ENCODE data around the gene LCP1. TPM values are rescaled to one million over a fixed set of nuclear protein-coding genes. Genes with fewer than 3 reads are reported as not detected.

The LCP1 gene
- total RNA-seq, 1 donor from 2014 or later: 0.53 TPM

DNA sequence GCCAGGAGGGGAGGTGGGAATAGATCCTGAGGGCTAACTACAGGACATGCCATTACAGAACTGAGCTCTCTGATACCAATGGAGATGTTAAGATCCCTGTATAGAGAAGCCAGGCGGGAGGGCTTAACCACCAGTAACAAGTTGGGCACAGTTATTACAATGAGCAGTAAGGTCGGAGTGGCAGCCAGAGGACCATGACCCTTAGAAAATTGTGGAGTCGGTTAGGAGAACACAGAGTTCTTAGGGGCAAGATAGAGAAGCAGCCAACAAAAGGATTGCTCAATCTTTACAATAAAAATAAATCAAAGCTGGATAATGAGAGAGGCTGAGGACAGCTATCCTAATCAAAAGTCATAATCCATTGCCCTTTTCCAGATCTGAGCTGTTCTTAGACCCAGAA lies 87.5 kb downstream of the LCP1 start:
- TF ChIP-seq CTCF (IDR thresholded peaks at IDR 0.05; ENCODE audit: insufficient read depth, low read length, severe bottlenecking): no peak
- Histone ChIP-seq H3K36me3 (ENCODE audit: control insufficient read depth, insufficient read depth, low read length) (no peaks in the 10 kb centered on the region), H3K4me3 (ENCODE audit: low read depth, low read length) (no peak overlapping the region), H3K27me3 (ENCODE audit: control insufficient read depth, insufficient read depth, low read length) (no peaks in the 10 kb centered on the region)
- FAIRE-seq (no peak), DNase-seq (ENCODE audit: low read depth) (no peak)

GRCh38 chr13:46088821-46089562 lies 93.0 kb downstream of the LCP1 start:
- no peak for TF ChIP-seq CTCF (IDR thresholded peaks at IDR 0.05; ENCODE audit: insufficient read depth, low read length, severe bottlenecking)
- DNase-seq (ENCODE audit: low read depth) (no peak), FAIRE-seq (no peak)
- Histone ChIP-seq H3K27me3 (ENCODE audit: control insufficient read depth, insufficient read depth, low read length) (no peaks in the 10 kb centered on the region), H3K36me3 (ENCODE audit: control insufficient read depth, insufficient read depth, low read length) (no peaks in the 10 kb centered on the region), H3K4me3 (ENCODE audit: low read depth, low read length) (no peak overlapping the region)

GRCh38 chr13:46087481-46087880 lies 94.5 kb downstream of the LCP1 start:
- no peaks in the 10 kb centered on the region for H3K27me3 ChIP-seq (ENCODE audit: control insufficient read depth, insufficient read depth, low read length)
- TF ChIP-seq CTCF (IDR thresholded peaks at IDR 0.05; ENCODE audit: insufficient read depth, low read length, severe bottlenecking): no peak
- H3K4me3 ChIP-seq (ENCODE audit: low read depth, low read length): no peak overlapping the region
- H3K36me3 ChIP-seq (ENCODE audit: control insufficient read depth, insufficient read depth, low read length): no peaks in the 10 kb centered on the region
- DNase-seq (ENCODE audit: low read depth): no peak
- no peak for FAIRE-seq

GRCh38 chr13:46086985-46087384 lies 95.0 kb downstream of the LCP1 start:
- no peaks in the 10 kb centered on the region for H3K27me3 ChIP-seq (ENCODE audit: control insufficient read depth, insufficient read depth, low read length)
- DNase-seq (ENCODE audit: low read depth) (no peak), FAIRE-seq (no peak)
- no peak overlapping the region for H3K4me3 ChIP-seq (ENCODE audit: low read depth, low read length)
- no peaks in the 10 kb centered on the region for H3K36me3 ChIP-seq (ENCODE audit: control insufficient read depth, insufficient read depth, low read length)
- no peak for TF ChIP-seq CTCF (IDR thresholded peaks at IDR 0.05; ENCODE audit: insufficient read depth, low read length, severe bottlenecking)

GRCh38 chr13:46086421-46086922 lies 95.5 kb downstream of the LCP1 start:
- no peak for TF ChIP-seq CTCF (IDR thresholded peaks at IDR 0.05; ENCODE audit: insufficient read depth, low read length, severe bottlenecking)
- DNase-seq (ENCODE audit: low read depth) (no peak), FAIRE-seq (no peak)
- H3K4me3 ChIP-seq (ENCODE audit: low read depth, low read length): no peak overlapping the region
- no peaks in the 10 kb centered on the region for H3K36me3 ChIP-seq (ENCODE audit: control insufficient read depth, insufficient read depth, low read length)
- no peaks in the 10 kb centered on the region for H3K27me3 ChIP-seq (ENCODE audit: control insufficient read depth, insufficient read depth, low read length)

- FAIRE-seq: no peak
- Histone ChIP-seq H3K36me3 (ENCODE audit: control insufficient read depth, insufficient read depth, low read length) (no peaks in the 10 kb centered on the region), H3K27me3 (ENCODE audit: control insufficient read depth, insufficient read depth, low read length) (no peaks in the 10 kb centered on the region), H3K4me3 (ENCODE audit: low read depth, low read length) (no peak overlapping the region)
- no peak for DNase-seq (ENCODE audit: low read depth)
- no peak for TF ChIP-seq CTCF (IDR thresholded peaks at IDR 0.05; ENCODE audit: insufficient read depth, low read length, severe bottlenecking)
These were observed 96.2 kb downstream of the LCP1 start for GRCh38 chr13:46085737-46086136.
